ENCODE measurements around the gene NINJ1. TPM values are rescaled to one million over a fixed set of nuclear protein-coding genes. Genes with fewer than 3 reads are reported as not detected.

NINJ1 gene
- total and polyA plus RNA-seq, 2 of the 13 experiments (the other 11 are each of a cell fraction or from before 2014, with no cell fraction given) = 81.2 to 92.1 TPM

DNA sequence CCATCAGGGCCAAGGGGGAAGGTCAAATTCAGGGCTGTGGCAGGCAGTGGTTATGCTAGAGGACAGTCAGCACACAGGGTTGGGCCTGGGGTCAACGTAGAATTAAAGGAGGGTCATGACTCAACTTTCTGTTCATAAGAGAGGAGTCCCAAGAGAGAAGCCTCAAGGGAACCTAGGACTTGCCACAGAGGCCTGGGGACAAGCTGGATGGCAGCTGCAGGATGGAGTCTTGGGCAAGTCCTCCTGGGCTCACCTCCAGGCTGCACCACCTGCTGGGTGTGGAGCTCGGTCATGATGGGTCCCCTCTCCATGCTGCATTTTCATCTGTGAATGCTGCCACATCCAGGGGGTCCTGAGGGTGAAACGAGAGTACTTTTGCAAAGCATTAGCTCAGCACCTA lies 40.9 kb upstream of the NINJ1 start (continued):
- TF ChIP-seq RXRB (CRISPR knock-in tag; IDR thresholded peaks at IDR 0.05; ENCODE audit: borderline replicate concordance) (no peak), FIP1L1 (IDR thresholded peaks at IDR 0.05; ENCODE audit: borderline replicate concordance, insufficient read depth, low read depth, low read length) (no peak), ZNF777 (CRISPR knock-in tag; IDR thresholded peaks at IDR 0.05) (no peak), TARDBP (CRISPR knock-in tag; IDR thresholded peaks at IDR 0.05) (no peak), PAWR (CRISPR knock-in tag; IDR thresholded peaks at IDR 0.05; ENCODE audit: borderline replicate concordance) (no peak), MIER3 (CRISPR knock-in tag; IDR thresholded peaks at IDR 0.05; ENCODE audit: borderline replicate concordance) (no peak), ERF (CRISPR knock-in tag; IDR thresholded peaks at IDR 0.05) (no peak), ZNF564 (CRISPR knock-in tag; IDR thresholded peaks at IDR 0.05) (no peak)
- TF ChIP-seq, protein P1, sequence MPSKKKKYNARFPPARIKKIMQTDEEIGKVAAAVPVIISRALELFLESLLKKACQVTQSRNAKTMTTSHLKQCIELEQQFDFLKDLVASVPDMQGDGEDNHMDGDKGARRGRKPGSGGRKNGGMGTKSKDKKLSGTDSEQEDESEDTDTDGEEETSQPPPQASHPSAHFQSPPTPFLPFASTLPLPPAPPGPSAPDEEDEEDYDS (CRISPR knock-in tag; IDR thresholded peaks at IDR 0.05) = no peak
- TF ChIP-seq, protein P2, sequence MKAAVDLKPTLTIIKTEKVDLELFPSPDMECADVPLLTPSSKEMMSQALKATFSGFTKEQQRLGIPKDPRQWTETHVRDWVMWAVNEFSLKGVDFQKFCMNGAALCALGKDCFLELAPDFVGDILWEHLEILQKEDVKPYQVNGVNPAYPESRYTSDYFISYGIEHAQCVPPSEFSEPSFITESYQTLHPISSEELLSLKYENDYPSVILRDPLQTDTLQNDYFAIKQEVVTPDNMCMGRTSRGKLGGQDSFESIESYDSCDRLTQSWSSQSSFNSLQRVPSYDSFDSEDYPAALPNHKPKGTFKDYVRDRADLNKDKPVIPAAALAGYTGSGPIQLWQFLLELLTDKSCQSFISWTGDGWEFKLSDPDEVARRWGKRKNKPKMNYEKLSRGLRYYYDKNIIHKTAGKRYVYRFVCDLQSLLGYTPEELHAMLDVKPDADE (CRISPR knock-in tag; IDR thresholded peaks at IDR 0.05) = no peak
- TF ChIP-seq, protein P3, sequence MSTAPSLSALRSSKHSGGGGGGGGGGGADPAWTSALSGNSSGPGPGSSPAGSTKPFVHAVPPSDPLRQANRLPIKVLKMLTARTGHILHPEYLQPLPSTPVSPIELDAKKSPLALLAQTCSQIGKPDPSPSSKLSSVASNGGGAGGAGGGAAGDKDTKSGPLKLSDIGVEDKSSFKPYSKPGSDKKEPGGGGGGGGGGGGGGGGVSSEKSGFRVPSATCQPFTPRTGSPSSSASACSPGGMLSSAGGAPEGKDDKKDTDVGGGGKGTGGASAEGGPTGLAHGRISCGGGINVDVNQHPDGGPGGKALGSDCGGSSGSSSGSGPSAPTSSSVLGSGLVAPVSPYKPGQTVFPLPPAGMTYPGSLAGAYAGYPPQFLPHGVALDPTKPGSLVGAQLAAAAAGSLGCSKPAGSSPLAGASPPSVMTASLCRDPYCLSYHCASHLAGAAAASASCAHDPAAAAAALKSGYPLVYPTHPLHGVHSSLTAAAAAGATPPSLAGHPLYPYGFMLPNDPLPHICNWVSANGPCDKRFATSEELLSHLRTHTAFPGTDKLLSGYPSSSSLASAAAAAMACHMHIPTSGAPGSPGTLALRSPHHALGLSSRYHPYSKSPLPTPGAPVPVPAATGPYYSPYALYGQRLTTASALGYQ (CRISPR knock-in tag; IDR thresholded peaks at IDR 0.05) = no peak
- TF ChIP-seq, protein P4, sequence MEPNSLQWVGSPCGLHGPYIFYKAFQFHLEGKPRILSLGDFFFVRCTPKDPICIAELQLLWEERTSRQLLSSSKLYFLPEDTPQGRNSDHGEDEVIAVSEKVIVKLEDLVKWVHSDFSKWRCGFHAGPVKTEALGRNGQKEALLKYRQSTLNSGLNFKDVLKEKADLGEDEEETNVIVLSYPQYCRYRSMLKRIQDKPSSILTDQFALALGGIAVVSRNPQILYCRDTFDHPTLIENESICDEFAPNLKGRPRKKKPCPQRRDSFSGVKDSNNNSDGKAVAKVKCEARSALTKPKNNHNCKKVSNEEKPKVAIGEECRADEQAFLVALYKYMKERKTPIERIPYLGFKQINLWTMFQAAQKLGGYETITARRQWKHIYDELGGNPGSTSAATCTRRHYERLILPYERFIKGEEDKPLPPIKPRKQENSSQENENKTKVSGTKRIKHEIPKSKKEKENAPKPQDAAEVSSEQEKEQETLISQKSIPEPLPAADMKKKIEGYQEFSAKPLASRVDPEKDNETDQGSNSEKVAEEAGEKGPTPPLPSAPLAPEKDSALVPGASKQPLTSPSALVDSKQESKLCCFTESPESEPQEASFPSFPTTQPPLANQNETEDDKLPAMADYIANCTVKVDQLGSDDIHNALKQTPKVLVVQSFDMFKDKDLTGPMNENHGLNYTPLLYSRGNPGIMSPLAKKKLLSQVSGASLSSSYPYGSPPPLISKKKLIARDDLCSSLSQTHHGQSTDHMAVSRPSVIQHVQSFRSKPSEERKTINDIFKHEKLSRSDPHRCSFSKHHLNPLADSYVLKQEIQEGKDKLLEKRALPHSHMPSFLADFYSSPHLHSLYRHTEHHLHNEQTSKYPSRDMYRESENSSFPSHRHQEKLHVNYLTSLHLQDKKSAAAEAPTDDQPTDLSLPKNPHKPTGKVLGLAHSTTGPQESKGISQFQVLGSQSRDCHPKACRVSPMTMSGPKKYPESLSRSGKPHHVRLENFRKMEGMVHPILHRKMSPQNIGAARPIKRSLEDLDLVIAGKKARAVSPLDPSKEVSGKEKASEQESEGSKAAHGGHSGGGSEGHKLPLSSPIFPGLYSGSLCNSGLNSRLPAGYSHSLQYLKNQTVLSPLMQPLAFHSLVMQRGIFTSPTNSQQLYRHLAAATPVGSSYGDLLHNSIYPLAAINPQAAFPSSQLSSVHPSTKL (CRISPR knock-in tag; IDR thresholded peaks at IDR 0.05) = no peak
- TF ChIP-seq, protein P5, sequence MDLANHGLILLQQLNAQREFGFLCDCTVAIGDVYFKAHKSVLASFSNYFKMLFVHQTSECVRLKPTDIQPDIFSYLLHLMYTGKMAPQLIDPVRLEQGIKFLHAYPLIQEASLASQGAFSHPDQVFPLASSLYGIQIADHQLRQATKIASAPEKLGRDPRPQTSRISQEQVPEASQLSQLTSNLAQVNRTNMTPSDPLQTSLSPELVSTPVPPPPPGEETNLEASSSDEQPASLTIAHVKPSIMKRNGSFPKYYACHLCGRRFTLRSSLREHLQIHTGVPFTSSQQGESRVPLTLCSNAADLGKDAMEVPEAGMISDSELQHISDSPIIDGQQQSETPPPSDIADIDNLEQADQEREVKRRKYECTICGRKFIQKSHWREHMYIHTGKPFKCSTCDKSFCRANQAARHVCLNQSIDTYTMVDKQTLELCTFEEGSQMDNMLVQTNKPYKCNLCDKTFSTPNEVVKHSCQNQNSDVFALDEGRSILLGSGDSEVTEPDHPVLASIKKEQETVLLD (CRISPR knock-in tag; IDR thresholded peaks at IDR 0.05; ENCODE audit: low read depth) = no peak
